Bone marrow (tissue), 2 donors: ENCODE data around the gene INAVA.
"Not testable (repeated sequence)": the region's sequence is repeated elsewhere in the genome, so short reads cannot be mapped to it uniquely, and the experiment has no call there.

Experiments used
- DNase-seq, 2 donors: peaks; one replicate each; lab custom pipeline; 2025; lab: John Stamatoyannopoulos, UW

INAVA gene

GRCh38 chr1:200899015-200899386 lies 4.3 kb downstream of the INAVA start:
- no peak for DNase-seq

GRCh38 chr1:200899451-200899915 lies 4.8 kb downstream of the INAVA start:
- DNase-seq = no peak

- no peak for DNase-seq
Measured at GRCh38 chr1:200899954-200900867, 5.5 kb downstream of the INAVA start.

- no peak for DNase-seq
Measured at GRCh38 chr1:200900877-200901276, 6.2 kb downstream of the INAVA start.

GRCh38 chr1:200901350-200901749 lies 6.7 kb downstream of the INAVA start:
- no peak for DNase-seq

GRCh38 chr1:200901796-200902444 lies 7.2 kb downstream of the INAVA start:
- no peak for DNase-seq

GRCh38 chr1:200903793-200904192 lies 9.1 kb downstream of the INAVA start:
- DNase-seq = no peak

GRCh38 chr1:200904772-200905171 lies 10.1 kb downstream of the INAVA start:
- no peak for DNase-seq

GRCh38 chr1:200905411-200906052 lies 10.8 kb downstream of the INAVA start:
- no peak for DNase-seq

- DNase-seq = no peak
Measured at GRCh38 chr1:200906491-200906890, 11.8 kb downstream of the INAVA start.

GRCh38 chr1:200907611-200908097 lies 13.0 kb downstream of the INAVA start:
- DNase-seq = no peak

GRCh38 chr1:200908191-200908868 lies 13.6 kb downstream of the INAVA start:
- no peak for DNase-seq

- no peak for DNase-seq
Measured at GRCh38 chr1:200909071-200909470, 14.4 kb downstream of the INAVA start.

GRCh38 chr1:200909757-200910239 lies 15.1 kb downstream of the INAVA start:
- DNase-seq = no peak

- no peak for DNase-seq
Measured at GRCh38 chr1:200911361-200911760, 16.7 kb downstream of the INAVA start.

- DNase-seq = not testable (repeated sequence)
Measured at GRCh38 chr1:200911936-200912335, 17.2 kb downstream of the INAVA start.

- DNase-seq = no peak
Measured at GRCh38 chr1:200912737-200913407, 18.2 kb downstream of the INAVA start.

- no peak for DNase-seq
Measured at GRCh38 chr1:200916152-200916551, 21.5 kb downstream of the INAVA start.

GRCh38 chr1:200916681-200917080 lies 22.0 kb downstream of the INAVA start:
- DNase-seq = no peak

- DNase-seq = no peak
Measured at GRCh38 chr1:200917291-200917817, 22.7 kb downstream of the INAVA start.

GRCh38 chr1:200918006-200918405 lies 23.3 kb downstream of the INAVA start:
- no peak for DNase-seq
